GM12892 (cell line): Measurements from ENCODE around the gene CTNNA3.
"Not testable (repeated sequence)": the region's sequence is repeated elsewhere in the genome, so short reads cannot be mapped to it uniquely, and the experiment has no call there.

Experiments used
- POLR2A ChIP-seq: IDR thresholded peaks from 2 replicates; pipeline ENCODE4 v1.6.1; 2011; ENCODE audit warnings: low read depth, low read length, control low read depth
- POLR2AphosphoS5 ChIP-seq: IDR thresholded peaks from 2 replicates; pipeline ENCODE4 v1.6.1; 2011; ENCODE audit warnings: low read depth, low read length, control low read depth

DNA sequence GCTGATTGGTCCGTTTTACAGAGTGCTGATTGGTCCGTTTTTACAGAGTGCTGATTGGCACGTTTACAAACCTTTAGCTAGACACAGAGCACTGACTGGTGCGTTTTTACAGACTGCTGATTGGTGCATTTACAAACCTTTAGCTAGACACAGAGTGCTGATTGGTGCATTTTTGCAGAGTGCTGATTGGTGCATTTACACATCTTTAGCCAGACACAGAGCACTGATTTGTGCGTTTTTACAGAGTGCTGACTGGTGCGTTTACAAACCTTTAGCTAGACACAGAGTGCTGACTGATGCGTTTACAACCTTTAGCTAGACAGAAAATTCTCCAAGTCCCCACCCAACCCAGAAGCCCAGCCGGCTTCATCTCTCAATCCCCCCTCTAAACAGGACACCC, 11.9 kb downstream of the CTNNA3 start:
- TF ChIP-seq POLR2AphosphoS5, POLR2A: not testable (repeated sequence)
